Heart left ventricle (tissue), 16 donors: Measurements from ENCODE around the gene KCNC3. TPM values are rescaled to one million over a fixed set of nuclear protein-coding genes. Genes with fewer than 3 reads are reported as not detected.
A peak's percentile ranks its signal among the peaks of the same experiment; 100 is the strongest.

Source experiments
- ATAC-seq, 4 donors: fragments of 200-7000 bp; cut with Tn5 transposase; one replicate each; pipeline ENCODE4 v1.9.1; 2020 to 2022; ENCODE audit warnings: moderate library complexity in 4 of 4, mild to moderate bottlenecking in 3 of 4, moderate number of reproducible peaks in 1 of 4
- DNase-seq, 5 donors: peaks; one replicate each; pipeline ENCODE4 v3.0.0-alpha.2; 2020
- H3K27ac ChIP-seq, 12 donors: fragments of 200-600 bp; sonication (generic) in 4 of 12; one replicate each; pipeline versions ENCODE4 v1.5.0 to v1.8.0; 2016 to 2022; ENCODE audit warnings: mild to moderate bottlenecking in 2 of 12
- H3K27me3 ChIP-seq, 9 donors: fragments of 200-600 bp; sonication (generic) in 2 of 9; one replicate each; pipeline versions ENCODE4 v1.5.1 to v1.8.0; 2016 to 2022; ENCODE audit warnings: mild to moderate bottlenecking in 3 of 9
- H3K36me3 ChIP-seq, 9 donors: fragments of 200-600 bp; sonication (generic) in 2 of 9; one replicate each; pipeline versions ENCODE4 v1.5.0 to v1.8.0; 2018 to 2022; ENCODE audit warnings: mild to moderate bottlenecking in 2 of 9
- H3K4me1 ChIP-seq, 12 donors: fragments of 200-600 bp; sonication (generic) in 4 of 12; one replicate each; pipeline versions ENCODE4 v1.5.0 to v1.8.0; 2016 to 2022; ENCODE audit warnings: mild to moderate bottlenecking in 3 of 12
- H3K4me3 ChIP-seq, 12 donors: fragments of 200-600 bp; sonication (generic) in 4 of 12; one replicate each; pipeline versions ENCODE4 v1.5.0 to v1.8.0; 2017 to 2022; ENCODE audit warnings: mild to moderate bottlenecking in 9 of 12, moderate library complexity in 4 of 12
- H3K9me3 ChIP-seq, 12 donors: fragments of 200-600 bp; sonication (generic) in 4 of 12; one replicate each; pipeline versions ENCODE4 v1.5.0 to v1.8.0; 2016 to 2022; ENCODE audit warnings: mild to moderate bottlenecking in 1 of 12
- POLR2A ChIP-seq, 2 donors: fragments of 450-650 bp; IDR thresholded peaks; one replicate each; pipeline ENCODE4 v1.6.1; 2017; ENCODE audit warnings: antibody characterized with exemption in 2 of 2, mild to moderate bottlenecking in 2 of 2, moderate library complexity in 2 of 2
- WGBS, 4 donors: extraction: QIAGEN DNeasy Blood & Tissue Kit in 2 of 4; methylation state at CpG; one replicate each; pipeline versions ENCODE4 v1.1.5 to v1.1.7; 2013 to 2018; 5-methylcytosine and 5-hydroxymethylcytosine counted together
- intact Hi-C, 10 donors: fragments of 100-400 bp; cut with DNase I; formaldehyde crosslinking; loops; one replicate each; pipeline versions ENCODE4 v1.11.1 to v1.14.2; 2022
- polyA plus RNA-seq, 2 donors: library from polyadenylated mRNA; stranded (reverse); fragments of 200-250 nt; gene quantifications; one replicate each; pipeline ENCODE4 v1.2.3, GENCODE V29; 2013
- total RNA-seq, 9 donors: library from RNA; depleted of rRNA in 2 of 9; stranded (reverse); fragments of >200 nt in 2 of 9; fragmentation: NEBNext Ultra II Directional in 3 of 9; extraction: Animal tissue kit (Norgen Biotek cat#: 25700) in 3 of 9; gene quantifications; one replicate each; pipeline versions ENCODE4 v1.1.0 to v1.2.4, GENCODE V29; 2016 to 2023
- TF ChIP-seq, protein P1 (sequence below), 12 donors: fragments of 200-600 bp; sonication (generic) in 4 of 12; IDR thresholded peaks; one replicate each; pipeline versions ENCODE4 v1.5.0 to v1.8.0; 2018 to 2022; ENCODE audit warnings: antibody characterized with exemption in 12 of 12, mild to moderate bottlenecking in 5 of 12
- donor health status: ischemic (EF 13 %, LVEDD 7.1; RV severe dilation, severe dysfunction).
- donor health status: healthy with polysubstance abuse.
- donor health status: DM: no; HTN: yes; CAD: no.
- donor health status: DM: no; HTN: no; CAD: no.
- donor health status: ischemic (EF 25% LVEDD 6.9; RV normal size, moderate dysfunction).
- donor health status: ischemic (EF 25% LVEDD 5.7; RV mildly dilated, moderate dysfunction).
- donor health status: healthy.
- donor health status: DM: yes; HTN: yes; CAD: no.
- donor health status: ischemic (EF 35%, LVEDD 5.7; RV mildly dilated, moderate dysfunction).
- donor health status: nonischemic (EF 11% LVEDD 7.7; RV severe dilation, severe dysfunction).
- donor health status: DM: yes; HTN: yes; CAD: no.
- donor health status: PGD.
- donor health status: ischemic (EF 29% LVEDD 5.4; RV normal size, mild dysfunction).
- donor health status: nonischemic (EF 23%, LVEDD 6.1; RV moderate dilation, normal function).

KCNC3 gene
- total and polyA plus RNA-seq, 11 donors, result 0.87 to 4.4 (median 2.5) TPM

DNA sequence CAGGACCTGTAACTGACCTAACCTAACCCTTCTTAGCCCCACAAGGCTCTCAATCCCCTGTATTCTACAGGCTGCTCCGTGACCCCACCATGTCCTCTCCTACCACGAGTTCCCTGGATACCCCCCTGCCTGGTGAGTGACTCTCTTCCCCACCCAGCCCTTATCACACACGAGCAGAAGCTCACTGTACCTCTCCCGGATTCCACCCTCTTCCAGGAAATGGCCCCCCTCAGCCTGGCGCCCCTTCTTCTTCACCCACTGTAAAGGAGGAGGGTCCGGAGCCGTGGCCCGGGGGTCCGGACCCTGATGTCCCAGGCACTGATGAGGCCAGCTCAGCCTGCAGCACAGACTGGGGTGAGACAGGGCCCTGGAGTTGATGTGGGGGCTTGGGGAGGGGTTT is 48.3 kb upstream of the KCNC3 start:
- 69 to 76% (median 72%) methylated on average over 9 of the region's 9 CpGs for WGBS, 4 donors
- H3K4me3 ChIP-seq, result peak overlapping the region in 1 of 12 donors; percentile 99
- no peaks in the 10 kb centered on the region for H3K9me3 ChIP-seq
- TF ChIP-seq POLR2A (IDR thresholded peaks at IDR 0.05), result no peak
- TF ChIP-seq, protein P1, sequence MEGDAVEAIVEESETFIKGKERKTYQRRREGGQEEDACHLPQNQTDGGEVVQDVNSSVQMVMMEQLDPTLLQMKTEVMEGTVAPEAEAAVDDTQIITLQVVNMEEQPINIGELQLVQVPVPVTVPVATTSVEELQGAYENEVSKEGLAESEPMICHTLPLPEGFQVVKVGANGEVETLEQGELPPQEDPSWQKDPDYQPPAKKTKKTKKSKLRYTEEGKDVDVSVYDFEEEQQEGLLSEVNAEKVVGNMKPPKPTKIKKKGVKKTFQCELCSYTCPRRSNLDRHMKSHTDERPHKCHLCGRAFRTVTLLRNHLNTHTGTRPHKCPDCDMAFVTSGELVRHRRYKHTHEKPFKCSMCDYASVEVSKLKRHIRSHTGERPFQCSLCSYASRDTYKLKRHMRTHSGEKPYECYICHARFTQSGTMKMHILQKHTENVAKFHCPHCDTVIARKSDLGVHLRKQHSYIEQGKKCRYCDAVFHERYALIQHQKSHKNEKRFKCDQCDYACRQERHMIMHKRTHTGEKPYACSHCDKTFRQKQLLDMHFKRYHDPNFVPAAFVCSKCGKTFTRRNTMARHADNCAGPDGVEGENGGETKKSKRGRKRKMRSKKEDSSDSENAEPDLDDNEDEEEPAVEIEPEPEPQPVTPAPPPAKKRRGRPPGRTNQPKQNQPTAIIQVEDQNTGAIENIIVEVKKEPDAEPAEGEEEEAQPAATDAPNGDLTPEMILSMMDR (IDR thresholded peaks at IDR 0.05), result no peak
- intact Hi-C loops, result loop anchor here in 4 of 10 donors (2.0 to 10.0 kb wide), 4 partner anchors 133 to 727 kb away; partner anchors contain the start of genes CTU1 (in 2 of the 4), JOSD2 (in 2 of the 4) and ASPDH (in 1 of the 4)
- peak in 1 of 5 donors; percentile 25 for DNase-seq
- ATAC-seq, result no peak
- H3K4me1 ChIP-seq, result peaks cover 0 to 43% (median 19%) of the 10 kb centered on the region in 12 donors
- H3K36me3 ChIP-seq, result peaks cover 2 to 53% (median 51%) of the 10 kb centered on the region in 9 donors
- no peaks in the 10 kb centered on the region for H3K27me3 ChIP-seq
- peak overlapping the region in 1 of 12 donors; percentile 98 for H3K27ac ChIP-seq

DNA sequence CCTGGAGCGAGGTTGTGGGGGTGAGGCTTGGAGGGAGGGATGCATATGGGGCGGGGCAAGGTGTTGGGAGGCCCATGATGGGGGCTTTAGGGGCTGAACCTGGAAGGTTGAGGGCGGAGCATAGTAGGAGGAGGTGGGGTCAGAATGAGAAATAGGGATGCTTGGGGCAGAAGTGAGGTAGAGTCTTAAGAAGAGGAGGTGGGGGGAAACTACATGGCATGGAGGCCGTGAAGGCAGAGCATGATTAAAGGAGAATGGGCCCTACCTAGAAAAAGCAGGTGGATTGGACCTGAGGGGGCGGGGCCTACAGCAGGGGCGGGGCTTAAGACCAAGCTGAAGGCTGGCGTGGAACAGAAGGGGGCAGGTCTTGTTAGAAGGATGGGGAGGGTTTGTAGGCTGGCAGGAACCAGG is 47.9 kb upstream of the KCNC3 start:
- ATAC-seq (peak in 2 of 4 donors; percentile 3 to 9), DNase-seq (peak in 2 of 5 donors; percentile 34 to 47)
- Histone ChIP-seq H3K9me3 (no peaks in the 10 kb centered on the region), H3K36me3 (peaks cover 2 to 49% (median 46%) of the 10 kb centered on the region in 9 donors), H3K4me1 (peaks cover 0 to 43% (median 21%) of the 10 kb centered on the region in 12 donors), H3K27ac (peak overlapping the region in 3 of 12 donors; percentile 98 to 99 (median 99)), H3K27me3 (no peaks in the 10 kb centered on the region), H3K4me3 (peak overlapping the region in 10 of 12 donors; percentile 84 to 99 (median 92))
- TF ChIP-seq, protein P1 (IDR thresholded peaks at IDR 0.05), result no peak
- no peak for TF ChIP-seq POLR2A (IDR thresholded peaks at IDR 0.05)
- WGBS, 4 donors, result 49 to 59% (median 58%) methylated on average over 7 of the region's 7 CpGs
- intact Hi-C loops, result loop anchor here in 4 of 10 donors (2.0 to 10.0 kb wide), 4 partner anchors 134 to 728 kb away; partner anchors contain the start of genes CTU1 (in 2 of the 4), JOSD2 (in 2 of the 4) and ASPDH (in 1 of the 4)

DNA sequence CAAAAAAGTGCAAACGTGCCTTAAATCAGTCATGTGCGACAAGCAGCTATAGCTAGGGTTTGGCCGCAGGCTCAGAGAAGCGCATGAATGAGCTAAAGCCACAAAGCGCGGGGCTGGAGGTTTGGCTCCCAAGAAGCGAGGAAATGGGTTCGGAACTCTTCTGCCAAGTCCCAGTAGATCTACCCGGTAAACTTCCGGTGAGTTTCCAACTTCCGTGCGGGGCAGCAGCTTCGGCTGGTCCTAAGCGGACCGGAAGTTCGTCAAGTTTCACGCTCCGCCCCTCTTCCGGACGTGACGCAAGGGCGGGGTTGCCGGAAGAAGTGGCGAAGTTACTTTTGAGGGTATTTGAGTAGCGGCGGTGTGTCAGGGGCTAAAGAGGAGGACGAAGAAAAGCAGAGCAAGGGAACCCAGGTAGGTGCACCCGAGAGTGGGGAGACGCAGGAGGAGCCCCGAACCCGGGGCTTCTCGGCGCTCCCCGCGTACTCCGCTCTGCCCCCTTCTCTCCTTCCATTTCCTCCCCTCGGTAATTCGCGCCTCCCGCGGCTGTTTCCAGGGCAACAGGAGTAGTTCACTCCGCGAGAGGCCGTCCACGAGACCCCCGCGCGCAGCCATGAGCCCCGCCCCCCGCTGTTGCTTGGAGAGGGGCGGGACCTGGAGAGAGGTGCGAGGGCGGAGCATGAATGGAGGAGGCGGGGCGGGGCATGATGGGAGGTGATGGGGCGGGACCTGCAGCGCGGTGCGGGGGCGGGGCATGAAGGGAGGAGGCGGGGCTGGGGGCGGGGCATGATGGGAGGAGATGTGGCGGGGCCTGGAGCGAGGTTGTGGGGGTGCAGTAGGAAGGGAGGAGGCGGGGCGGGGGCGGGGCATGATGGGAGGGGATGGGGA is 47.2 kb upstream of the KCNC3 start, which contains the start of gene NR1H2:
TSS of gene NR1H2 (plus strand) at position 292 of the 885 bp plus-strand sequence. CDS start 1,149 bp downstream, outside the sequence.
- peak; percentile 91 to 98 (median 93) for ATAC-seq
- H3K27me3 ChIP-seq, result no peaks in the 10 kb centered on the region
- H3K4me1 ChIP-seq, result peaks cover 0 to 43% (median 21%) of the 10 kb centered on the region in 12 donors
- 1 to 3% (median 2%) methylated on average over 54 to 67 of the region's 67 CpGs for WGBS, 4 donors
- TF ChIP-seq, protein P1 (IDR thresholded peaks at IDR 0.05), result no peak
- peak in 1 of 2 donors; percentile 79 for TF ChIP-seq POLR2A (IDR thresholded peaks at IDR 0.05)
- H3K4me3 ChIP-seq, result peak within 1 kb of the TSS; percentile 74 to 99 (median 92)
- peaks cover 0 to 42% (median 40%) of the 10 kb centered on the region in 9 donors for H3K36me3 ChIP-seq
- intact Hi-C loops, result loop anchor here in 4 of 10 donors (2.0 to 10.0 kb wide), 4 partner anchors 134 to 728 kb away; partner anchors contain the start of genes CTU1 (in 2 of the 4), JOSD2 (in 2 of the 4) and ASPDH (in 1 of the 4)
- peak; percentile 95 to 97 (median 95) for DNase-seq
- H3K27ac ChIP-seq, result peak within 1 kb of the TSS; percentile 96 to 100 (median 99)
- H3K9me3 ChIP-seq, result no peaks in the 10 kb centered on the region
